ENCODE results near the gene CHPF2. TPM values are rescaled to one million over a fixed set of nuclear protein-coding genes. Genes with fewer than 3 reads are reported as not detected.

CHPF2 gene
- total and polyA plus RNA-seq, 3 donors from 2014 or later: 22.6 to 70.5 (median 66.5) TPM

GRCh38 chr7:151188252-151188542, 44.1 kb upstream of the CHPF2 start:
- no peaks in the 10 kb centered on the region for H3K9me3 ChIP-seq
- H3K27me3 ChIP-seq: no peaks in the 10 kb centered on the region
- no peak overlapping the region for H3K4me3 ChIP-seq
- H3K4me1 ChIP-seq: no peaks in the 10 kb centered on the region
- H3K36me3 ChIP-seq (ENCODE audit: low read depth, missing control alignments): no peaks in the 10 kb centered on the region
- no peak for DNase-seq
- 63 to 73% methylated on average over 5 of the region's 5 CpGs for WGBS, 2 donors
- no peak overlapping the region for H3K27ac ChIP-seq
- TF ChIP-seq POLR2A (IDR thresholded peaks at IDR 0.05): no peak
- TF ChIP-seq, protein P1, sequence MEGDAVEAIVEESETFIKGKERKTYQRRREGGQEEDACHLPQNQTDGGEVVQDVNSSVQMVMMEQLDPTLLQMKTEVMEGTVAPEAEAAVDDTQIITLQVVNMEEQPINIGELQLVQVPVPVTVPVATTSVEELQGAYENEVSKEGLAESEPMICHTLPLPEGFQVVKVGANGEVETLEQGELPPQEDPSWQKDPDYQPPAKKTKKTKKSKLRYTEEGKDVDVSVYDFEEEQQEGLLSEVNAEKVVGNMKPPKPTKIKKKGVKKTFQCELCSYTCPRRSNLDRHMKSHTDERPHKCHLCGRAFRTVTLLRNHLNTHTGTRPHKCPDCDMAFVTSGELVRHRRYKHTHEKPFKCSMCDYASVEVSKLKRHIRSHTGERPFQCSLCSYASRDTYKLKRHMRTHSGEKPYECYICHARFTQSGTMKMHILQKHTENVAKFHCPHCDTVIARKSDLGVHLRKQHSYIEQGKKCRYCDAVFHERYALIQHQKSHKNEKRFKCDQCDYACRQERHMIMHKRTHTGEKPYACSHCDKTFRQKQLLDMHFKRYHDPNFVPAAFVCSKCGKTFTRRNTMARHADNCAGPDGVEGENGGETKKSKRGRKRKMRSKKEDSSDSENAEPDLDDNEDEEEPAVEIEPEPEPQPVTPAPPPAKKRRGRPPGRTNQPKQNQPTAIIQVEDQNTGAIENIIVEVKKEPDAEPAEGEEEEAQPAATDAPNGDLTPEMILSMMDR (IDR thresholded peaks at IDR 0.05): no peak
- intact Hi-C loops (cut with DNase I; ENCODE audit: low total_unique reads): no loop called here

DNA sequence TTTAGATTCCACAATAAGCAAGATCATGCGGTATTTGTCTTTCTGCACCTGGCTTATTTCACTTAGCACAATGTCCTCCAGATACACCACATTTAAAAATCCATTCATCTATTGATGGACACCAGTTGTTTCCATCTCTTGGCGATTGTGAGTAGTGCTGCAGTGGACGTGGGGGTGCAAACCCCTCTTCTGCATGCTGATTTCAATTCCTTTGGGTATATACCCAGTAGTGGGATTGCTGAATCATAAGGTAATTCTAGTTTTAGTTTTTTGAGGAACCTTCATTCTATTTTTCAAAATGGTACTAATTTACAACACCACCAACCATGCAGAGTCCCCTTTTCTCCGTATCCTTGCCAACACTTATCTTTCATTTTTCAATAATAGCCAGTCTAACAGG, 43.2 kb upstream of the CHPF2 start:
- no peak overlapping the region for H3K27ac ChIP-seq
- no peaks in the 10 kb centered on the region for H3K27me3 ChIP-seq
- TF ChIP-seq POLR2A (IDR thresholded peaks at IDR 0.05): no peak
- TF ChIP-seq, protein P1 (IDR thresholded peaks at IDR 0.05): no peak
- DNase-seq: no peak
- intact Hi-C loops (cut with DNase I; ENCODE audit: low total_unique reads): no loop called here
- no peak overlapping the region for H3K4me3 ChIP-seq
- H3K9me3 ChIP-seq: no peaks in the 10 kb centered on the region
- H3K36me3 ChIP-seq (ENCODE audit: low read depth, missing control alignments): no peaks in the 10 kb centered on the region
- WGBS, 2 donors: 75 to 92% methylated on average over 4 of the region's 4 CpGs
- no peaks in the 10 kb centered on the region for H3K4me1 ChIP-seq

DNA sequence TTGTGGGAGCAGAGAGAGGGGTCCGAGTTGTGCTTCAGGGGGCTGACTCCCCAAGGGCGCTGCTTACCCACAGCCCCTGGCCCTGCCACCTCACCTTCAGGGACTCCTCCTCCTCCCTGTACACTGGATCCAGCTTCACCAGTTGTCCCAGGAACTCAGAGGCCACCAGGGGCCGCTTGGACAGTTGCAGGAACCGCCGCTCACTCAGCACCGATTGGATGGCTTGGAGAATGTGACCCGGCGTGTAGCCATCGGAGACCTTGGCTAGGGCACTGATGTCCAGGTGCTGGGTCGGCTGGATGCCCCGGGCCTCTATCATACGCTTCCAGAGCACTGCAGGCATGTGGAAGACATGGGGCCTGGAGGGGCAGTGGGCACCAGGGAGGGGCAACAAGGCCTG, 40.7 kb upstream of the CHPF2 start:
- Histone ChIP-seq H3K36me3 (ENCODE audit: low read depth, missing control alignments) (no peaks in the 10 kb centered on the region), H3K27ac (no peak overlapping the region), H3K9me3 (no peaks in the 10 kb centered on the region), H3K4me1 (no peaks in the 10 kb centered on the region), H3K4me3 (no peak overlapping the region), H3K27me3 (no peaks in the 10 kb centered on the region)
- TF ChIP-seq, protein P1 (IDR thresholded peaks at IDR 0.05): no peak
- TF ChIP-seq POLR2A (IDR thresholded peaks at IDR 0.05): no peak
- DNase-seq: no peak
- WGBS, 2 donors: 83 to 87% methylated on average over 8 to 12 of the region's 12 CpGs
- intact Hi-C loops (cut with DNase I; ENCODE audit: low total_unique reads): no loop called here

- 96 to 100% methylated on average over 1 to 23 of the region's 23 CpGs for WGBS, 2 donors
- H3K36me3 ChIP-seq (ENCODE audit: low read depth, missing control alignments): no peaks in the 10 kb centered on the region
- no peaks in the 10 kb centered on the region for H3K27me3 ChIP-seq
- intact Hi-C loops (cut with DNase I; ENCODE audit: low total_unique reads): no loop called here
- TF ChIP-seq POLR2A (IDR thresholded peaks at IDR 0.05): no peak
- TF ChIP-seq, protein P1 (IDR thresholded peaks at IDR 0.05): no peak
- H3K4me3 ChIP-seq: no peak overlapping the region
- DNase-seq: no peak
- no peak overlapping the region for H3K27ac ChIP-seq
- no peaks in the 10 kb centered on the region for H3K4me1 ChIP-seq
- no peaks in the 10 kb centered on the region for H3K9me3 ChIP-seq
These were observed 40.2 kb upstream of the CHPF2 start for GRCh38 chr7:151192002-151192539.

GRCh38 chr7:151193203-151193978, 38.9 kb upstream of the CHPF2 start:
- H3K36me3 ChIP-seq (ENCODE audit: low read depth, missing control alignments): no peaks in the 10 kb centered on the region
- TF ChIP-seq, protein P1 (IDR thresholded peaks at IDR 0.05): no peak
- TF ChIP-seq POLR2A (IDR thresholded peaks at IDR 0.05): no peak
- H3K27ac ChIP-seq: no peak overlapping the region
- H3K27me3 ChIP-seq: no peaks in the 10 kb centered on the region
- intact Hi-C loops (cut with DNase I; ENCODE audit: low total_unique reads): no loop called here
- no peak for DNase-seq
- WGBS, 2 donors: 91 to 95% methylated on average over 12 to 14 of the region's 14 CpGs
- no peaks in the 10 kb centered on the region for H3K9me3 ChIP-seq
- H3K4me3 ChIP-seq: no peak overlapping the region
- H3K4me1 ChIP-seq: no peaks in the 10 kb centered on the region

Data from testis (tissue), 3 donors.